GM19193 (cell line): ENCODE data around the gene FBXW8.

Source experiments
- POLR2A ChIP-seq: IDR thresholded peaks from 4 replicates; pipeline ENCODE4 v1.6.1; 2011; ENCODE audit not compliant: insufficient read depth, insufficient read length; ENCODE audit errors: extremely low read depth

The FBXW8 gene

DNA sequence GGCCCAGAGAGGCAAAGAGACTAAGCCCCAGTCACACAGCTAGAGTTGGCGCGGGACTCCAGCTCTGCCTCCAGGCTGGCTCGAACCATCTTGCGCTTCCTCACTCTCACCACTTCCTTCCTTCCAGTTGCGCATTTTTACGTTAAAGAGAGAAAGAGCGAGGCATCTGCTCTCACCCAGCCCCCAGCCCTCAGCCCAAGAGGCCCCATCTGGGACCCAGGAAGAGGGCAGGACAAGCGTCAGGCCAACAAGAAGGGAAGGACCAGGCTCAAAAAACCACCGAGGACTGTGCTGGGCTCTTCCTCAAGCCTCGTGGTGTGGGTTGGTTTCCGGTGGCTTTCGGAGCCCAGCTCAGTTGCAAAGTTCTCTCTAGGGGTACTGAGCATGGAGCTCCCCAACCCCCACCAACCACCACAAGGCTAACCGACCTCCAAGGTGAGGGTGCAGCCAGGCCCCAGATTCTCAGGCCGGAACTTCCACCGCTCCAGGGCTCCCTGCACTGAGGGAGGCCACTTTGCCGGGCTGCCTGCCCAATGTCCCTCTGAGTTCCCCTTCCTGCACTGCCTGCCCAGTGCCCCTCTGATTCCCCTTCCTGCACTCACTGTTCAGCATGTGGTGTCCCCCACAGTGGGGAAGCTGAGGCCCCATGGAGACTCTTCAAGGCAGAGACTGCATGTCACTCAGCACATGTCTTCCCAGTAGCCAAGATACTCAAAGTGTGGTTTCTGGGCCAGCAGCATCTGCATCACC lies 152.6 kb downstream of the FBXW8 start:
- no peak for TF ChIP-seq POLR2A

DNA sequence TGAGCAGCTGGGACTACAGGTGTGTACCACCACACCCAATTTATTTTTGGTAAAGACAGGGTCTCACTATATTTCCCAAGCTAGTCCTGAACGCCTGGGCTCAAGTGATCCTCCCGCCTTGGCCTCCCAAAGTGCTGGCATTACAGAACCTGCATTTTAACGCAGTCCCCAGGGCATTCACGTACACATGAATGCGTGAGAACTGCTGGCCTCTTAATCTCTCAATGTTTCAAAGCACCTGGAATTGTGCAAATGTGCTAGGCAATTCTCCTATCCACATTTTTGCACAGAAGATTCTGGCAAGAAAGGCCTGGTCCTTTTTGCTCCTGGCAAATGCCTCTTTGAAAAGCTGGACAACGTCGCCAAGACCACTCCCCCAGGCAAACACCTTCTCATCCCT lies 153.3 kb downstream of the FBXW8 start:
- TF ChIP-seq POLR2A: no peak

- no peak for TF ChIP-seq POLR2A
These were observed 153.8 kb downstream of the FBXW8 start for GRCh38 chr12:117064596-117064995.

GRCh38 chr12:117067016-117067415 lies 156.3 kb downstream of the FBXW8 start:
- TF ChIP-seq POLR2A: no peak

DNA sequence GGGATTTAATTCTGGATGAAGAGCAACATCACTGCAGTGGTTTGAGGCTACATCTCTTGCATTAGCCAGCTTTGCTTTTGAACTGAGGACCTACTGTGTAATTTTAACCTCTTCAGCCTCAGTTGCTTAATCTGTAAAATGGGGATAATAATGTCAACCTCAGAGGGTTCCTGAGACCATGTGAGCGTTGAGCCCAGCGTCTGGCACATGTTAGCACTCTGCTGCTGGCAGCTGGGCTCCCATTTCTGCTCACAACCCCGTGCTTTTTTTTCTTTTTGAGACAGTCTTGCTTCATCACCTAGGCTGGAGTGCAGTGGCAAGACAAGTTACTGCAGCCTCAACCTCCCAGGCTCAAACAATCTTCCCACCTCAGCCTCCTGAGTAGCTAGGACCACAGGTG lies 156.9 kb downstream of the FBXW8 start:
- no peak for TF ChIP-seq POLR2A

- no peak for TF ChIP-seq POLR2A
These were observed 157.7 kb downstream of the FBXW8 start for GRCh38 chr12:117068492-117068891.

GRCh38 chr12:117069101-117069797 lies 158.5 kb downstream of the FBXW8 start:
- no peak for TF ChIP-seq POLR2A

DNA sequence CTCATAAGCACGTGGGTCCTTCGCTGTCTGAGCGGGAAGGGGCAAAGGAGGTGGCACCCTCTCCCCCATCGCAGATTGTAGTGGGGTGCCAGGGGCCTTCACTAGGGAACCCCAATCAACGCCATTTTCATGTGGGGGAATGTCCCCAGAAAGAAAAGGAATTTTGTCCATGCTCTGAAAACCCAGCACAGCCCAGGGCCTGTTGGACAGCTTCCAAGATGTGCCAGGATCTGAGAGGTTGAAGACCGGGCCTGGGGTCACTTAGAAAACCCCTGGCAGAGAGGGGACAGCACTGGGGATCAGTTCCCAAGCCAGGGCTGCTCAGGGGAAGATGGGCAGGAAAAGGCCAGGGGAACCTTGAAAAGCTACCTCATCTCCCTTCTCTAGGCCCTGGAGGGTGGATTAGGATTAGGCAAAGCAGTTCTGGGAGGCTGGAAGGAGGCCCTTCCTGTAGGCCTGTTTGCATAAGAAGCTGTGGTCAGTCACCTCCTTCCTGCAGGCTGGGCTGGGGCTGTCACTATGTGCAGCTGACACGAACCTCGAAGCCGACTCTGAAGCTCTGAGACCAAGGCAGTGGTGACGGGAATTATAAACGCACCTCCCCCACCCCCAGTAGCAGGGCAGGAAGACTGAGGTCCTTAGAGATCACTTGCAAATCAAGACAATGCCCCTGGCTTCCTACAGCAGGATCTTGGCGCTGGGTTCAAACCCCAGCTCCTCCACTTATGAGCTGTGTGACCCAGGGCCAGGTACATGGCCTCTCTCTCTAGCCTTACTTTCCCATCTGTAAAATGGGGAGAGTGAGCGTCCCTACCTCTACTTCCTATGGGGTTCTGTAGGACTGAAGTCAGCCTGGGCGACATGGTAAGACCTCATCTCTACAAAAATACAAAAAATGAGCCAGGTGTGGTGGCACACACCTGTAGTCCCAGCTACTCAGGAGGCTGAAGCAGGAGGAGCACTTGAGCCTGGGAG lies 159.5 kb downstream of the FBXW8 start:
- no peak for TF ChIP-seq POLR2A

DNA sequence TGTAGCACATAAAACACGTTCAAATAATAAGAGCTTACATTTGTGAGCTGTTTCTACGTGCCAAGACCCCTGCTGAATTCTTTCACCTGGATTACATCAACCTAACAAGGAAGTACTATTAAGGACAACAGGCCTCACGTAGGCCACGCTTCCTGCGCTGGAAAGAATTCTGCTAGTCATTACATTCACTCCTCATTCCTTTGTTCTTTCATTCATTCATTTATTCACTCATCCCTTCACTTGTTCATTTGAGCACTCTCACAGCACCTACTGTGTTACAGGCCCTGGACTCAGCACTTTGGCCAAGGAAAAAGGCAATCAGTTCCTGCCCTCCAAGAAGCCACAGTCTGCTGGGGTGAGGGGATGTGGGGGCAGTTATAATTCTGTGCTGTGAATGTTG lies 160.3 kb downstream of the FBXW8 start:
- TF ChIP-seq POLR2A: no peak

DNA sequence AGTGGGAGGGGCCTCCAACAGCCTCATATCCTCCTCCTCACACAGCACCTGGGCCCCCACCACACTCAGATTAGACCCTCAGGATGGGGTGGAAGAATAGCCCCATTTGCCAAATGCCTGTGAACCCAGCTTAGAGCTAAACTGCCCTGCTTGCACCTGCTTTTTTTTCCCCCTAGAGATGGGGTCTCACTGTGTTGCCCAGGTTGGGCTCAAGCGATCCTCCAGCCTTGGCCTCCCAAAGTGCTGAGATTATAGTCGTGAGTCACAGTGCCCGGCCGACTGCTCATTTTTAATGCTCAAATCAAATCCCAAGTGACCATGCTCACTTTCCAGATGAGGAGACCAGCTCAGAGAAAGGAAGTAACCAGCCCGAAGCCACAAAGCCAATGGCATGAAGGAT lies 161.4 kb downstream of the FBXW8 start:
- no peak for TF ChIP-seq POLR2A

DNA sequence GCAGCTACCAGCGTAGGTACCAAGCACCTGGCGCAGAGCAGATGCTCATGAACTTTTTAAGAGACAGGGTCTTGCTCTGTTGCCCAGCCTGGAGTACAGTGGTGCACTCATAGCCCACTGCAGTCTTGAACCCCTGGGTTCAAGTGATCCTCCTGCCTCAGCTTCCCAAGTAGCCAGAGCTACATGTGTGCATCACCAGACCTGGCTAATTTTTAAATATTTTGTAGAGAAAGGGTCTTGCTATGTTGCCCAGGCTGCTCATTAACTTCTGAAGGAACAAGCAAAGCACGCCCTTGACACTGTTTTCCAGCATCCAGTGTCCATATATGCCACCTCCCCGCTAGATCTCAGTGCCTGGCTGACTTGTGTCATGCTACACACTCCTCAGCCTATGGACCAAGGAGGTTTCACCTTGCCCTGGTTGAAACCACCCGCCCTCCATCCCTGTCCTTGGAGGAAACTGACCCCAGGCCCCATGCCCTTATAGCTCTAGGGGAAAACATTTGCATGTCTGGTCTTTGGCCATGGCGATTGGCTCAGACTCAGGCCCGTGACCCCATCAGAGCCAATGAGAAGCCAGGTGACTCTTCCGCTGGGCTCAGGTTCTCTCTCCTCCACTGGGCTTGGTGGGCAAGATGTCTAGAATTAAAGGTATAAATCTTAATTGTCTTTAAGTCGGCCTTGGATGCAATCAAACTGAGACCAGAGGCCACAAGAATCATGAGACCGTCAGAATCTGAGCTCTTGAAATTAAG lies 162.2 kb downstream of the FBXW8 start:
- TF ChIP-seq POLR2A: no peak

GRCh38 chr12:117073611-117074010 lies 162.9 kb downstream of the FBXW8 start:
- TF ChIP-seq POLR2A: no peak

- no peak for TF ChIP-seq POLR2A
These were observed 165.9 kb downstream of the FBXW8 start for GRCh38 chr12:117076410-117077372.
